Activated T-cell treated with anti-CD3 and anti-CD28 coated beads for 48 hours (primary cell): ENCODE results near the gene EGFL7.
A peak's percentile ranks its signal among the peaks of the same experiment; 100 is the strongest.

Experiments used
- DNase-seq: peaks from one replicate; pipeline ENCODE4 v3.0.0-alpha.2; 2020; ENCODE audit warnings: low read depth

EGFL7 gene

DNA sequence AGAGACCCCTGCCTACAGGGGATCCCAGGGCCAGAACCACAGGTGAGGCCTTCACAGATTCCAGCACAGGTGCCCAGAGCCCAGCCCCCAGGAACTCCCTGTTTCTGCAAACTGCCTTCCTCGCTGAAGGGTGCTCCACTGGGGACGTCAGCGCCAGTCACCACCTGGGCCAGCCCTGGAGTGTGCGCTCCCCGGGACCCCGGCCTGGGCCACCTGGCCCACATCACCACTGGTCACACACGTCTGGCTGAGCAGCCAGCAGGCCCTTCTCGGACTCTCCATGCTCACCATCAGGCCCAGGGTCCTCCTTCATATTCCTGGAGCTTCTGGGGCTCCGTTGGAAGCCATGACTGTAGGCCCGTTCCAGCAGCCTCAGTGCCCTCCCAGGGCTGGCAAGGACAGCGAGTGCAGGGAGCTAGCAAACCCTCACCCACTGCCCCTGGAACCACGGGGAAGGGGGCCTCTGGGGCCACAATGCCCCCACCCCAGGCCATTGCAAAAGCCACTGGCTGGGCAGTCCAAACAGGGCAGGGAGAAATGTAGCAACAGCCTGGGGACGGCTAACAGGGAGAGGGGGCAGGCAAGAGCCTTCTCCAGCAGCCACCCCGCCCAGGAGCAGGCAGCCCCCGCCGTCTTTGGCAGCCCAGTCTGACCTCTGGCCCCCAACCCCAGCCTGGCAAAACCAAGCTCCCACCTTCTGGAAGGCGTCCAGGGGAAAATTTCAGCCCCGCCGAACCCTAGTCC is 23.2 kb downstream of the EGFL7 start:
- DNase-seq: no peak

DNA sequence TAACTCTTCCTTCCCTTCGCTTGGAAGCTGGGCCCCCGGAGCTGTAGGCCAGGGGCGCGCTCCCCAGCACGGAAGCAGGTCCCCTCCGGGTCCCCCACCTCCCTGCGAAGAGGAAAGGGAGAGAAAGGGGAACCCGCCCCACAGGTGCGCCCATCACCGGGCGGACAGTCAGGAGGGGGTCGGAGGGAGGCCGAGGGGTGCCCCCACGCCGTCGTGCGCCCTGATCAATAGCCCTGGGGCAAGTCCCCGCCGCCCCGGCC is 23.7 kb downstream of the EGFL7 start:
- no peak for DNase-seq

DNA sequence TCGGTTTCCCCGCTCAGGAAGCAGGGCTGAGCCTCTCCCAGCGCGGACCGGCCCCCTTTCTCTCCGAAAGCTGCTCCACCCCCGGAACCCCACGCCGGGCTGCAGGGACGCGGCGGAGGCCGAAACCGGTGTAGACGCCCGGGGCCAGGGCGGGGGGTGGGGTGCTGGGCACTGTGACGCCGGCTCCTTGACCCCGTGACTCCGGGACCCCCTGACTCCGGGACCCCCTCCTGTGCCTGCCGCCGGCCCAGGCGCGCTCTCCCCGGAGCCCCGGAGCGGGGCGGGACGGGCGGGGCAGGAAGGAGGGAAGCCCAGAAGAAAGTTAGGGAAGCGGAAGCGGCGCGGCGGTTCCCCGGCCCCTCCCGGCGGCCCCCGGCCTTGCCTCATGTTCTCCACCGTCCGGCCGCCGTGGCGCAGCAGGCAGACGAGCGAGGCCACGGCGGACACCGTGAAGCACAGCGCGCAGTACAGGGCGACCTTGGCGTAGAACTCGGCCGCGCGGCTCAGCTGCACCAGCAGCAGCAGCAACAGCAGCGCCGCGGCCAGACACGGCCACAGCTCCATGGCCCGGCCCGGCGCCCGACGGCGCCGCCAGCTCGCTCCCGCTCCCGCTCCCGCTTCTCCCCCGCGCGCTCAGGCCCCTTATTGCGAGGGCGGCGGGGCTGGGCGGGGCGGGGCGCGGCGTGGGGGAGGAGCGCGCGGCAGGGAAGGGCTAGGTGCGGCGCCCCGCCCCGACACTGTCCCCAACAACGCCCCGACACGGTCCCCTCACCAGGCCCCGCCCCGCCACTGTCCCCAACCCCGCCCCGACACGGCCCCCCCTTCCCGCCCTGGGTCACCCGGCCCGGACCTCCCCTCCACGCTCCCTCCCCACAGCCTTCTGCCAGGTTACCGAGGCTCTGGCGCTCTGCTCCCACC is 24.3 kb downstream of the EGFL7 start, which contains the start of gene AGPAT2:
AGPAT2 (minus strand) TSS at position 664 of the 918 bp plus-strand sequence; CDS start at position 564, 100 bp downstream.
- DNase-seq: peak; percentile 67

DNA sequence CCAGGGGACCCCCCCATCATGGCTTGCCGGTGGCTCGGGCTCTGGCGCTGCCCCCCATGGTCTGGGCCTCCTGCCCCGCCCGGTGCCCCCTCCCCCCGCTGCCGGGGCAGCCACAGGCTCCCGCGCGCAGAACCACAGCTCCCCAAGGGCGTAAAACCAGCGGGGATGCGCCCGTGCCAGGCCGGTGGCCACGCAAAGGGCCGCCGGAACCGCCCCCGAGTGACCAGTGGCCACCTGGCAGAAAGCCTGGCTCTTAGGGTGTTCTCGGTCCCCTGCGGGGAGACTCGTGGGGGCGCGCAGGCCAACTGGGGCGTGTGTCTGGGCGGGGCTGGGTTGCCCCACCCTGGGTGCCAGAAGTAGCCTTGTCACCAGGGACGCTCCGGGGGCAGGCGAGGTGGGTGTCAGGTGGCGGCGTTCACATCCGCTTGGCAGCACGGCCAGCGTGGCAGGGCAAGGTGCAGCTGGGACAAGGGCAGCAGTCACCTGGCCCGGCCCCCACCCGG is 25.1 kb downstream of the EGFL7 start:
- DNase-seq: no peak

DNA sequence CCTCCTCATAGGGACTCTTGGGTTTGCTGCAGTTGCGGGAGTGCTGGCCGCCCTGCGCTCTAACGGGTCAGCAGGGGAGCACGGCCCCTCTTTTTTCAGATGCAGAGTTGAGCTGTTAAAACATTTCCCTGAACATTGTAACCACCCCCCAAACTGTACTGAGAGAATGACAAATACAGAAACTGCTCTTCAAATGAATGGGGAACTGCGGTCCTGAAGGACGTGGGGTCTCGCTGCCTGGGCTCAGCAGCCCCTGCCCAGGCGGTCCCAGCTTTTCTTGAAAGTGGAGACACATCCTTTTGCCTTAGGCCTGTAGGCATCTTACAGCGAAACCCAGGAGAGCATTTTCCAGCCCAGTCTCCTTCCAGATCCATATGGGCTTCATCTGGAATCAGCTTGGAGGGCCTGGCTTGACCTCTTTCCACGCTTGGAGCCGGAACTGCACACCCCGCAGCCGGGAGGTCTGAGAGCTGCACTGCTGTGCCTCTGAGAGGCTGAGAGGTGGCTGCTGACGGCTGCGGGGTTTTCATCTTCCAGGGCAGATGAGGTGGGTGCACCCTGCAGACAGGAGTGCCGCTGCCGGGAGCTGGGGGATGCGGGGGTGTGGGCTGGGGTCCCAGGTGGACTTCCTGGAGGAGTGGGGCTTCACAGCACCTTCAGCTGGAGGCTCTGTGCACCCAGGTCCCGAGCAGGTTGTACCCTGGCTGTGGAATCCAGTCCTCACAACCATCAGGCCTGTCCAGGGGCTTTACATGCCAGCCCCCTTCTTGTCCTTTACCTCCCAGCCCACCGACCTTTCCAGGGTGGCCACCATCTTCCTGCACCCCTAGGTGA is 25.8 kb downstream of the EGFL7 start:
- no peak for DNase-seq

DNA sequence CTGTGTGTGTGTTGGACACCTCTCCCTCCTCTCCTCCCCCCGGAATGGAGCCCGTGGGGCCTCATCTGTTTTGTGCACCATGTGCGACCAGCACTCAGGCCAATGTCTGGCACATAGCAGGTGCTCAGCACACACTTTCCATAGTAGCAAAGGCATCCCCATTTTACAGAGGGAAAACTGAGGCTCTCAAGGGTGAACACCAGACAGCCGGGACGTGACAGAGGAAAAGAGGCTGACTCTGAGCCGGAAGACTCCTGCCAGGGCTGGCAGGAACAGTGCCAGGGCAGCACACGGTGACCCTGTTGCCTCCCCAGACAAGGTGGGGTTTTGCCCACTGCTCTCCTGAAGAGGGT is 26.4 kb downstream of the EGFL7 start:
- DNase-seq: no peak

DNA sequence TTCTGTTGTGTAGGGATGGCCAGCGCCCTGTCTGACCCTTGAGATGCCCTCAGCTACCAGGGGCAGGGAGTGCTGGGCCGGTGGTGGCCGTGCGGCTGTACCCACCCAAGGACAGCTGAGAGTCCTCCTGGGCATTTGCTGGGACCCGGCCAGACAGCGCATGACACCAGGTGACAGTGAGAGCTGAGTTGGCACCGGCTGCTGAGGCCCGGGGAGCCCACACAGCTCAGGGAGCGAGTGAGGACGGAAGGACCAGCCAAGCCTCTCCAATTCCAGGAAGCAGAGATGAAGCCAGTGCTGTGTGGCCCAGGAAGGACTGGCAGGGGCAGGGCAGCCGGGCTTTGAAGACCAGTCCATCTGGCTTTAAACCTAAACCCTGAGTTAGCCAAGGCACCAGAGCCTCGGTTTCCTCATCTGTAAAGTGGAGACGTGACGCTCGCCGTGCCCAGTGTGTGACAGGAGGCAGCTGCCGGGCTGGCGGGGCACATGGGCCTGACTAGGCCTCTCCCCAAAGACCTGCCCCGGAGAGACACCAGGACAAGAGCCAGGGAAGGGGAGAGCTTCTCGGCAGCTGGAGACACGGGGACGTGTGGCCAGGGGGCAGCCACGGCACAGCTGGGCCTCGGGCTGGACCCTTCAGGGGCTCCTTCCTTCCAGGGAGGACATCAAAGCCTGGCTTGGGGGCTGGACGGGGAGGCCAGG is 27.5 kb downstream of the EGFL7 start:
- no peak for DNase-seq

DNA sequence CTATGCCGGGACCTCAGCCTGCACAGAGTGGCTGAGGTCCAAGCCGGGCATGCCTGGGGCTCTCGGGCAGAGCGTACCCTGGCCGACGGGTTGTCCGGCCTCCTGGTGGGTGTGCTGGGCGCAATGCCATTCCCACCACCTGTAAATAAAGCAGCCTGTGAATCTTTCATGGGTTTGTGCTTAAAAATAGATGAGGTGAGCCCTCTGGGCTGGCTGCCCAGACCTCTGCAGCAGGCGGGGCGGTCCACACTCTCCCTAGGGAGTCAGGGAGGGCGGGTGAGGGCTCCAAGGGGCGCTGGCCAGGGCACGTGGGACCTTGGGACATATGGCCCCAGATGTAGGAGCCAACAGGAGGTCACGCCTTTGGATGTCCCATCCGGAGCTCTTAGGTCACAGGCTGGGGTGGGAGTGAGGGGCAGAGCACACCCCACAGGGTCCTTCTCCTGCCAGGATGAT is 28.1 kb downstream of the EGFL7 start:
- DNase-seq: no peak

DNA sequence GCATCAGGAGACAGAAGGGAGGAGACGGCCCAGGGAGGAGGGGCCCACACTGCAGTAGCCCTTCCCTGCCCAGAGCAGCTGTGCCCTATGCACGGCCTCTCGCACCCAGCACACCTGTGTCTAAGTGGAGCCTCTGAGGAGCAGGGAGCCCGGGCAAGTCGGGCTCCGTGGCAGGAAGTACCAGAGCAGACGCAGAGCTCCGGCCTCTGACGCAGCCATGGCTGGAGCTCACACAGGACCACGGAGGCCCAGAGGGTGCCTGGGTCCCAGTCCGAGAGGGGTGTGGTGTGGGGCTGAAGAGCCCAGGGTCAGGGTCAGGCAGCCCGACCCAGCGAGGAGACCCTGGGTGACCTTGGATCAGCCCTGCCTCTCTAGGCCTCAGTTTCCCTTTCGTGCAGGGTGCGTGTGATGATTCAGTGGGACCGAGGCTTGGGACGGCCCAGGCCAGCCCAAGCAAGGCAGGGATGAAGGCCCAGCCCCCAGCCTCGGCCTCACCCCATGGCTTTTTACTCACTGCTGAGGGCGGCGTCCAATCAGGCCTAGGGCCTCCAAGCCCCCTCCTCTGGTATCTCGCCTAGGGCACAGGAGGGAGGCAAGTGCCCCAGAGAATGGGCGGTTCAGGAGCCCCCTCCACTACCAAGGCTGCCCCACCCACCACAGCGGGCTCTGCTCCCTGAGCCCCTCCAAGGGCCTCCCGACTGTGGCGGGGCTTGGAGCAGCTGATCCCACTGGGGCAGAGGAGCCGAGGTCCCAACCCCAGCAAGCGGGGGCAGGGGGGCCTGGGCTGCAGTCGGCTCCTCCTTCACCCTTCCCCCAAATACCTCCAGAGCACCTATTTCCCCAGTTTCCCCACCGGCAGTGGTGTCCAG is 28.8 kb downstream of the EGFL7 start:
- no peak for DNase-seq

DNA sequence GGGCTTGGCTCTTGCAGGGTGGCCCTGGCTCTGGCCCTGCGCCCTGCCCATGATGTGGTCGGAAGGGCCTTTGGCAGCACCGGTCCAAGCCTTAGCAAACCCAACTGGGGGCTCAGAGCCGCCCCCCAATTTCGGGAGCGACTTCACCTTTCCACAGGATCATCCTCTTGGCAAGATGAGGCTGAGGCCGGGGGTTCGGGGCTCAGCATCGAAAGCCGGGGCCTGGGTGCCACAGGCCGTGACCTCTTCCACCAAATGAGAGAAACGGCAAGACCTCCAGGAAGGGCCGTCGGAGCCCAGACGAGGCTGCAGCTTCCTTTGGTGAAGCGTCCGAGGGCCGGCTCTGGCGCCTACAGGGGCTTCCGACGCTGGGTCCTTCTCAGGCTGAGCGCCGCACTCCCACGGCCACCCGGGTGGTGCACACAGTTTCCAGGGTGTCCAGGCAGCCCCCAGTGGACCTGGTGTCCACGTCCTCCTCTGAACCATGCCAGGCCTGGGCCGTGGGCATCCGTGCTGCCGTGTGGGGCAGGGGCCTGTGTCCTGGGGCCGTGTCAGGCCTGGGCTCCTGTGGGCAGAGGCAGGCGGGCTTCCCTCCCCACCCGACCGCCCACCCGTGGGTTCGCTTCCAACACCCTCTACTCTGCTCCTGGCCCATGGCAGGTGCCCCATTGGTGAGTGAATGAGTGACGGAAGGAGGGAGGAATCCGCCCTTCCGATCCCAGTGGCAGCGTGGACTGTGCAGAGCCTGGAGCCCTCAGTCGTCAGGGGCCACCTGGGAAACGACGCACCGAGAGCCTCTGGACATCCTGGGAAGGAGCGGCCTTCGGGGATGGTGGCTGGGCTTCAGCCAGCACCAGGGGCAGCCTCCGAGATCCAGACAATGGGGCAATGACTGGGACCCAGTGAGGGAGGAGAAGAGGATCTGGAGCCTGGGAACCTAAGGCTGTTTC is 29.7 kb downstream of the EGFL7 start:
- no peak for DNase-seq

DNA sequence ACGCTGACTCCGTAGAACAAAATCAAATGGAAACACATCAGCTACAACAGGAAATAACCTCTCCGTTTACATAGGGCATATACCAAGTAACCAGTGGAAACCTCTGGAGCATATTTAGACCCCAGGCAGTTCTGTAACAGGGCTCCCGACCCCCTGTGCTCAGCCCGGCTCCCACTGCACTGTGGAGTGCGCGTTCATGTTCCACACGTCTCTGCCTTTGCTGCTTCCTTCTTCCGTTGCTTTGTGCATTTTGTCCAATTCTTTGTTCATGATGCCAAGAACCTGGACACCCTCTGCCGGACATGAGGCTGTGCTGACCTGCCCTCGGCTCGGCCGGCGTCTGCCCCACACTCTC is 30.4 kb downstream of the EGFL7 start:
- DNase-seq: no peak

DNA sequence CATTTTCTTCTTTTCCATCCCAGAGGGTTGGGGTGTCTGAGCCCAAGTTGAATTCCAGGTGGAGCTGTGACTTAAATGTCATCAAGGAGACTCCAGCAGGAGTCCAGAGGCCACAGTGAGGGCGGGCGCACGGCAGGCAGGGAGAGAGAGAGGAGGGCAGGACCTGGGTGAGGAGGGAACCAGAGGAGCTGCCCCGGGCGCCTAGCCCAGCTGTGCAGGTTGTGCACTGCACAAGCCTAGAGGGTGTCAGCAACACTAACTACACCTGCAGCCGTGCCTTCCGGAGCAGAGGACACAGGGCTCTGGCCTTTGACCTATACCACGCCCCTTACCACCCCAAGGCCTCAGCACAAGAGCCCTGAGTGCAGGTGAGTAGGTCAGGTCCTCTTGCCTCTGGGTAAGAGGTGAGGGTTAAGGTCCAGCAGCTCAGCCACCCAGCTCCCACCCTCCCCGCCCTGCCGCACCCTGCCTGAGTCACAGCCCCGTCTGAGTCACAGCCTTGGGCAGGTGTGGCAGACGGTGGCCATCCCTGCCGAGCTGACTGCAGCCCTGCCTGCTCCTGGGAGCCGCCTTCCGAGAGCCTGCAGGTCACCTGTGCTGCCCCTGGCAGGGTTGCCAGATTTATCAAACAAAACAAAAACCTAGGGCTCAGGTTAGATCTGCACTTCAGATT is 30.9 kb downstream of the EGFL7 start:
- no peak for DNase-seq

DNA sequence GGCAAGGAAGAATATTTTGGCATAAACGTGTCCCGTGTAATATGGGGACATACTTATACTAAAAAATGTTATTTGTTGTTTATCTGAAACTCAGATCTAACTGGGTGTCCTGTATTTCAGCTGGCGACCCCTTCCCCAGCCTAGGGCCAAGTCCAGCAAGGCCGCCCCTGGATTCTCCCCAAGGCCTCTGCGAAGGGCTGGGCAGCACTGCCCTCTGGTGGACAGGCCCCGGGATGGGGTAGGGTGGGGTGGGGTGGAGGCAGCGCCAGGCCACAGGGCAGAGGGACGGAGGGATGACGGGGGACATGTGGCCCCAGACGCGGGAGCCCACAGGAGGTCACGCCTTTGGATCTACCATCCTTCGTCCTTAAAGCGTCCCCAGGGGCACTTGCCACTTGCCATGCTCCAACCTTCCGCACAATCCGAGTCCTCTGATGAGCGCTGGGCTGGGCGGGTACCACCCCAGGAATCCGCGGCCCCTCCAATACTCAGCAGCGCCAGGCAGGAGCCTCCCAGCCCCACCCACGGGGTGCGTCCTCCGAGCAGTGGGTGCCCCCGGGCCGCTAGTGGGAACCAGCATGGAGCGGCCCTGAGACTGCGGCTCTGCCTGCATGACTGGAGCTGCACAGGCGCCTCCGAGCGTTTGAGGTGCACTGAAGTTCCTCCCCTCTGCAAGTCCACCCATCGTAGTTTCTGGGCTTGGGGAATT is 31.6 kb downstream of the EGFL7 start:
- DNase-seq: peak; percentile 37

DNA sequence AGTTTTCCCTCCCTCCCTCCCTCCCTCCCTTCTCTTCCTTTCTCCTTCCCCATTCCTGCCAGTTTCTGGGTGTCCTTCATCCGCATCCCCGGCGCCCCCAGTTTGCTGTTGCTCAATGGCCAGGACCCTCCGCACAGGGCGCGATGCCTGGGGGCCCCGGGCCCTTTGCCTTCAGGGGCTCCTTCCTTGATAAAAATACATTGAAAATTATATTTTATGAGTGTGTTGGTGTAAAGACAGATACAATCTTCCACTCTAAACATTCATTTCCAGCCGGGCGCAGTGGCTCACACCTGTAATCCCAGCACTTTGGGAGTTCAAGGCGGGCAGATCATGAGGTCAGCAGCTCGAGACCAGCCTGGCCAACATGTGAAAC is 32.1 kb downstream of the EGFL7 start:
- no peak for DNase-seq

DNA sequence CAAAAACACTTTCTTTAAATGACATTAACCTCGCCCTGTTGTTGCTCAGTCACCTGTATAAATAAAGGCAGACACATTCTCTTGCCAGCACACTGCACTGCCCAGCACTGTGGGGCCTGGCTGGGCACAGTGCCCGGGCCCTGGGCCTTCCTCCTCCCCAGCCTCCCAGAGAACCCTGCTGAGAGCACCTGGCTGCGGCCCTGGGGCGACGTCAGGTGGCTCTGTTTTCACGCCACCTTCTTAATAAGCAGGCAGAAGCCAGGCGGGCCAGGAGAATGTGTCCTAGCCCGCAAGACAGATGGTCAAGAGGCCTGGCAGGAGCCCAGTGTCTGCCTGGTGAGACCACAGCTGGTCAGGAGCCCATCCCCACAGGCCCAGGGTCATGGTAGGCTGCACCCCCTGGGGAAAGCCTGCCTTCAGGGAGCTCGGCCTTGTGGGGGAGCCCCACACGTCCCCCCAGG is 32.7 kb downstream of the EGFL7 start:
- no peak for DNase-seq

DNA sequence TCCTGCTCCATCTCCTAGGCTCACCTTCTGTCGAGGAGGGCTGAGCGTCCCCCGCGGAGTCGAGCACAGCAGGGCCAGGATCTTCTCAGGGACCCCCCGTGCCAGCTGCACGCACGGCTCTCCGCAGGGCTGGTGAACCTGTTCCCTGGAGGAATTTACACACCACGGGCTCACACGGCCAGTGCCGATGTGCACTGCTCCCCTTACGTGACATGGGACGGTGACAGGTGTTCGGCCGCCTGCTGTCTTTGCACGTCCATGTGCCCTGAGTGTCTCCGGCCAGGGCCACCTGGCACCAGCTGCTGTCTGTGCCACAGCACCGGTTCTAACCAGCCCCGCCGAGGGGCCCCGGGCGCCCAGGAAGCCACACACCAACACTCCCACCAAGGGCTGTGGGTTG is 33.2 kb downstream of the EGFL7 start:
- no peak for DNase-seq

DNA sequence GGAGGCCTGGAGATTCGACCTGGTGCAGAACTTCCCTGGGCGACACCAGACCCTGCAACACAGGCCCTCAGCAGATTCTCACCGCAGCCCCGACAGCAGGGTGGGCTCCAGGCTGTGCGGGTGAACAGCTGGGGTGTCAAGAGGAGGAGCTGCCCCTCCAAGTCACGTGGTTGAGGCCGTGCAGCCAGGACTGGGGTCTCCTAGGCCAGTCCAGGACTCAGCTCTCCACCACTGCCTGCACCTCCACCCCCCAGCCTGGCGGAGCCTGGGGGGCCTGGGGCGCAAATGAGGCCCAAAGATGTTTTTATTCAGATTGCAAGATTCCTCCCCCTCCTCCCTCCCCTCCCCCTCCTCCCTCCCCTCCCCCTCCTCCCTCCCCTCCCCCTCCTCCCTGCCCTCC is 33.8 kb downstream of the EGFL7 start:
- DNase-seq: no peak

DNA sequence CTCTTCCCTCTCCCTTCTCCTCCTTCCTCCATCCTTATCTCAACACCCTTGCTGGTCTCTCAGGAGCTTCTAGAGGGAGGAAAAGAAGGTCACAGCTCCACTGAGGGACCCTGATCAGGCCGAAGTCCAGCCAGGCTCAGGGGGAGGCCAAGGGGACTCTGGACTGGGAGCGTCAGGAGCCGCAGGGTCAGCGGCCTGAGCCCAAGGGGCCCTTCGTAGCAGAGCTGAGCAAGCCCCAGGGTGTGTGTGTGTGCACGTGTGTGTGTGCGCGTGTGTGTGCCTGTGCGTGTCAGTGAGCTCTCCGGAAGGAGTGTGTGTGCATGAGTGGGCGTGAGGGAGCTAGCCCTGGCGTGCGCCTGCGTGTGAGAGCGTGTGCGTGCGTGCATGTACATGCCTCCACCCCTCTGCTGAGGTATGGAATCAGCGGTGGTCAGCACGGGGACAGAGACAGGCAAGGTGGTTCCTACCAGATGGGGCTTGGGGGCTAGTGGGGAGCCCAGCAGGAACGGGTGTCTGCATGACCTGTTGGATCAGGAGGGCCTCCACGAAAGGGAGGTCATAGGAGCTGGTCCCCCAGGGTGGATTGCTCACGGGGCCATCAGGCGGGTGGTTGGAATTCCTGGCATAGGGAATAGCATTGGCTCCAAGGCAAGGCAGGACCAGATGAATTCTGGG is 34.6 kb downstream of the EGFL7 start:
- no peak for DNase-seq
